NCI-H2196 treated with DMSO at 0.1 percent for 48 hours (cell line): ENCODE measurements around the gene LRRN4.
"Not testable (repeated sequence)": the region's sequence is repeated elsewhere in the genome, so short reads cannot be mapped to it uniquely, and the experiment has no call there.

Experiments used
- DNase-seq: peaks from one replicate; lab custom pipeline; 2025; ENCODE audit not compliant: unreplicated experiment; lab: John Stamatoyannopoulos, UW

LRRN4 gene

DNA sequence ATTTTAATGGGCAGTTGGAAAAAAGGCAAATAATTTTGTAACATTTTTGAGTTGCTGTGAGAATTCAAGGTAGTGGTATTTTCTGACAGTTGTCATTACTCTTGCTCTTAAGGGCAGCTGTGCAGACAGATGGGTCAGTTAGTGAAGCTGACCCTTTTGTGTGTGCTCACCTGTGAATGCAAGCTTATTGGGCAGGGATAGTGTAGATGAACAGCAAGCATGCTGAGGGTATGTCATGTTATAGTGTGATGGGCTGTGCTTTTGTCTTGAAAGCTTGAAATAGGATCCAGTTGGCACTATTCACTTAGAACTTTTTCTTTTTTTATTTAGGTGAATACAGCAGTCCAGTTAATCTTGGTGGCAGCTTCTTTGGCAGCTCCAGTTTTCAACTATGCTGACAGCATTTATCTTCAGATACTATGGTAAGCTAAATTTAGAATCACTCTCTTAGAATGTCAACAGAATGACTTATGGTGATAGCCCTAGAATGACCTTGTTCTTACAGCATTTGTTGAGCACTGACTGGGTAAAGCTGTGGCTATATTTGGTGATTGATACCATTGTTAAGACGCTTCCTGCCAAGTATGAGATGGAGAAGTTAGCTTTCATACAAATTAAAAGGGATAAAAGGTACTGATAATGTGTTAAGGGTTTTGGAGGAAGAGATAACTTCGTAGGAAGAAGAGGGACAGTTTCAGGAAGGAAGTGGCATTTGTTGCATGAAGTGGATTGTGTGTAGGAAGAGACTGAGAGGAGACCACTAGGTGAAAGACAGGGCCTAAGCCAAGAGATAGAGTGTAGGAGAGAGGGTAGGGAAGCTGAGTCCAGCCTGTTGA, 19.5 kb downstream of the LRRN4 start:
- no peak for DNase-seq

DNA sequence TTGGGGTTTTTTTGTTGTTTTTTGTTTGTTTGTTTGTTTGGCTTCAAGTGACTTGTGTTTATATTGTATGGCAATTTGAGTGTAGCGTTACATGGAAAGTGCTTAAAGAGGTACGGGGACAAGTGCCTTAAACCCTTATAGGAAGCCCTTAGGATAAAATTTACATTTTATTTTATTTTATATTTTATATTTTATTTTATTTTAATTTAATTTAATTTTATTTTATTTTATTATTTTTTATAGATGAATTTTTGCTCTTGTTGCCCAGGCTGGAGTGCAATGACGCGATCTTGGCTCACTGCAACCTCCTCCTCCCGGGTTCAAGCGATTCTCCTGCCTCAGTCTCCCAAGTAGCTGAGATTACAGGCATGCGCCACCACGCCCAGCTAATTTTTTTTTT, 21.0 kb downstream of the LRRN4 start:
- DNase-seq = not testable (repeated sequence)

DNA sequence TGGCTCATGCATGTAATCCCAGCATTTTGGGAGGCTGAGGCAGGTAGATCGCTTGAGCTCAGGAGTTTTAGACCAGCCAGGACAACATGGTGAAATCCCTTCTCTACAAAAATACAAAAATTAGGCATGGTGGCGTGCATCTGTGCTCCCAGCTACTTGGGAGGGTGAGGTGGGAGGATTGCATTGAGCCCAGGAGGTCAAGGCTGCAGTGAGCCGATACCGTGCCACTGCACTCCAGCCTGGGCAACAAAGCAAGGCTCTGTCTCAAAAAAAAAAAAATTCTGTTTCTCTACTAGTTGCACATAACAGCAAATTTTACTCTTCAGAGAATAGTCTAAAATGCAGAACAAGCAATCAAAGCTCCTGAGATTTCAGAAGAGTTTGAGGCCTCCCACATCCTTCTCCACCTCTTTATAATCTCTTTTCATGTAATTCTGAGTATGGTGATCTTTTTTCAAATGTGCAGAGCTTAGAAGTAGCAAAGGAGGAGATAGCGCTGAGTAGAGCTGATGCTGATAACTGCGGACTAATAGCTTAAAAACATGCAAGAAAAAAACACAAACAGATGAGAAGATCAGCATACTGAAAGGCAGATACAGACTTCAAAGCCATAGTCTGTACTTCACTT, 23.3 kb downstream of the LRRN4 start:
- DNase-seq = no peak

DNA sequence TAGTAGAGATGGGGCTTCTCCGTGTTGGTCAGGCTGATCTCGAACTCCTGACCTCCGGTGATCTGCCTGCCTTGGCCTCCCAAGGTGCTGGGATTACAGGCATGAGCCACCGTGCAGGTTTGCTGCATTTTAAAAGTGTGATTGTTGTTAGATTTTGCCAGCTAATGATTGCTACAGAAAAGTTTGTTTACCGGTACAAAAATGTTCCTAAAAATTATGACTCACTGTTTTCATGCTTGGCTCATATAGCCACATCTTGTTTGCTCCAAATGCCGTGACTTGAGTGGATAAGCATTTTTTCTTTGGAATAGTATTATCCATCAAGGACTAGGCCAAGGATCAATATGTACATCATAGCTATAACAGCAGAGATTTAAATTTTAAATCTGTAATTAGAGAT, 24.3 kb downstream of the LRRN4 start:
- no peak for DNase-seq

DNA sequence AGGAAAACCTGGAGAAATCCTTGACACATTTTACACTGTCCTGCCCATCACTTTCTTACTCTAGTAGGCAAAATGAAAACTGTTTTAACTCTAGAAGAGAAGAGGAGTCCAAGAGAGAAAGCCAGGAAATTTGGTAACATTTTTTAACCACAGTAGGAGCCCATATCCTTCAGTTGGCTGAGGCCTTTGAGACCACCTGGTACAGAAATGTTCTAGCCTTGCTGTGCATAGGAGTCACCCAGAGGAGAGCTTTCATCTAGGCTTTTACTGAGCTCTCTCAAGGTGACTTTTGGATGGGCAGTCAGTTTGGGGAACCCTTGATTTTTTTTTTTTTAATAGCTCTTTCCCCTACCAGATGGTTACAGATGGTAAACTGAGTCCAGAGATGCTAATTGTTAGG, 25.0 kb downstream of the LRRN4 start:
- DNase-seq = no peak

DNA sequence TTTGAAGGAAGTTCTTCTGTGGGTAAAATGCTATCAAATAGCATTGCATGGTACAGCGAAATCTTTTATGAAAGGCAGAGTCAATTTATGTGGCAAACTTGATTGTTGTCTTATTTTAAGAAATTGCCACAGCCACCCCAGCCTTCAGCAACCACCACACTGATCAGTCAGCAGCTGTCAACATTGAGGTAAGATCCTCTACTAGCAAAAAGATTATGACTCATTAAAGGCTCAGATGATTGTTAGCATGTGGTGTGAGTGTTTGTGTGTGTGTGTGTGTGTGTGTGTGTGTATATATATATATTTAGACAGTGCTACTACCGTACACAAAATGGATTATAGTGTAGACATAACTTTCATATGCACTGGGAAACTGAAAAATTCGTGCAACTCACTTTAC, 27.8 kb downstream of the LRRN4 start:
- DNase-seq = no peak

DNA sequence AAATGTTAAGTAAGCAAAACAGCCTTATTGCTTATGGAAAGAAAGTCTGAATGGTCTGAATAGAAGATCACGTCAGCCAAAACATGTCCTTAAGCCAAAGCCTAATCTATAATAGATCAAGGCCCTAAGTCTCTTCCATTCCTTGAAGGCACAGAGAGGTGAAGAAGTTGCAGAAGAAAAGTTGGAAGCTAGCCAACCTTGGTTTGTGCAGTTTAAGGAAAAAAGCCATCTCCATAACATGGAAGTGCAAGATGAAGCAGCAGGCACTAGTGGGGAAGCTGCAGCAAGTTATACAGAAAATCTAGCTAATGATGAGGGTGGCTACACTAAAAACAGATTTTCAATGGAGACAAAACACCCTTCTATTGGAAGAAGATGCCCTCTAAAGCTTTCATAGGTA, 29.1 kb downstream of the LRRN4 start:
- no peak for DNase-seq

DNA sequence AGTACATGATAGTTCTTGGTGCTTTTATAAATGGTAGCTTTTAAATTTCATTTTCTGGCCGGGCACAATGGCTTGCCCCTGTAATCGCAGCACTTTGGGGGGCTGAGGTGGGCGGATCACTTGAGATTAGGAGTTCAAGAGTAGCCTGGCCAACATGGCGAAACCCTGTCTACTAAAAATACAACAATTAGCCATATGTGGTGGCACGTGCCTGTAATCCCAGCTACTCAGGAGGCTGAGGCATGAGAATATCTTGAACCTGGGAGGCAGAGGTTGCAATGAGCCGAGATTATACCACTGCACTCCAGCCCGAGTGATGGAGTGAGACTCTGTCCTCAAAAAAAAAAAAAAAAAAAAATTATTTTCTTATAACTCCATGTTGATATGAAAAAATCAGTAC, 36.0 kb downstream of the LRRN4 start:
- no peak for DNase-seq

DNA sequence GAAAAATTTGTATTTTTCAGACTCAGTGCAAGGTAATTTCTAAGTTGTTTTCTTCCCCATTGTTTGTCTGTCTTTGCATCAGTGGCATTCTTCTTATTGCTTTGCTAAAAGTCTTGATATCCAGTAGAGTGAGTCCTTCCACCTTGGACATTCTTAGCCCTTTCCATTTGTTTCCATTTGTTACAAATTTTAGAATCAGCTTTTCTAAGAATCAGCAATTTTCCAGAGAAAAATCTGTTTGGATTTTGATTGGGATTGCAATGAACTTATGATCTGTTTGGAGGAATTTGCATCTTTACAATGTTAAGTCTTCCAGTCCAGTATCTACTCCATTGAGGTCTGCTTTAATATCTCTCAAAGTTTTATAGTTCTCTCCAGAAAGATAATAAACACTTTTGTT, 36.4 kb downstream of the LRRN4 start:
- no peak for DNase-seq

DNA sequence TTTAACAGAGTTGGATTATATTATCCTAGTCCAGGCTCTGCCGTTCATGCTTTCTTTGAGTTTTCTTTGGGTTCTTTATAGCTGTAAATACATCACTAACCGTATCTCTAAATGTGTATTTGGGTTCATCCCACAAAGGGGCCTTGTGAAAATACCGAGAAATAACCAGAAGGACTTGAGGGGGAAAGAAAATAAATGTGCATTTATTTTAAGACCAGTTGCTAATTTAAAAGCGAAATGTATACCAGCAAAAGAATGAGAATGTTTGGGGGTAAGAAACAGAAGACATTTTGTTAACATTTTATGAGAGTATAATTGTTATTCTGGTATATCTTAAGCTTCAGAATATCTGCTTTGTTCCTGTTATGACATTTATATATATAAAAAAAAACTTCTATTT, 38.9 kb downstream of the LRRN4 start:
- DNase-seq = no peak

DNA sequence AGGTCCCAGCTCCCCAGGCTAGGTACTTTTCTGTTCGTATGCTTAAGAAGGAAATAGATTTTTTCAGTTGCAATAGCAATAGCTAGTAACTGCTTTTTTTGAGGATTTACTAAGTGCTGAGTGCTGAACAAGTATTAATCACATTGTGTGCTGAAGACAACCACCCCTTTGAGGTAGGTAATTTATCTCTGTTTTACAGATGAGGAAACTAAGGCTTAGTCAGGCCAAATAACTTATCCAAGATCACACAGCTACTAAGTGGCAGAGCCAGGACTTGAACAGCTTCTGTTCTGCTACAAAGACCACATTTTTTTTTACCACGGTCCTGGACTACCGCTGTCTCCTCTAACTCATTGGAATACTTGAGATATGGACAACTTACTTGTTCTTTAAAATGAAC, 39.8 kb downstream of the LRRN4 start:
- no peak for DNase-seq

DNA sequence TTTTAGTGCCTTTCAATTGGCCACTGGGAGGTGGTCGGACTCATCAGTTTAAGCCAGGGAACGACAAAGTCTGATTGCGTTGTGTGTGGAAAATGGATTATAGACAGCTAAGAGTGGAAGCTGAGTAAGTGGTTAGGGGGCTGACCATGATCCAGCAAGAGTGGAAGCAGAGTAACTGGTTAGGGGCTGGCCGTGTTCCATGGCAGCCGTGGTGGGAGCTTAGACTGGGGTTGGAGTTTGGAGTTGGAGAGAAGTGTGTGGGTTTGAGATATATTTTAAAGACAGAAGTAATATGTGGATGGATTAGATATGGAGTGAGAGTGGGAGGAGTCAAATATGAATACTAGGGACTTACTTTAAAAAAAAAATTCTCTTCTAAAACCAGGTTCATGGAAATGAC, 41.7 kb downstream of the LRRN4 start:
- no peak for DNase-seq

DNA sequence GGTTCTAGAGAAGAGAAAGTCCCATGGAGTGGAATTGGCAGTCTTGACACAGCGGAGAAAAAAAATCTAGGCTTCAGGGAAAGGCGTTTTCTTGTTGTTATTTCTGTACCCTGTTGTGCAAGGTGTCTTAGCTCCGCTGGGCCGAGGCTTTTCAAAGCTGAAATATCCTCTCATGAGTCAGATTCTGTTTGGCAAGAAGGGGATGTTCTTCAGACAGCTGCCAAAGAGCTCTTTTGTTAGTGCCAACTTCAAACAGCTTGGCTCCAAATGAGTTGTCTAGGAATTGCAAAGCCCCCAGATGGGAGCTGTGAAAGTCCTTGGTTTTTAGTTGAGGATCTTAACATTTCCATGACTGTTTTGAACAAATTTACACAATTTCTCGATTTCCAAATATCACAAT, 45.6 kb downstream of the LRRN4 start:
- no peak for DNase-seq

DNA sequence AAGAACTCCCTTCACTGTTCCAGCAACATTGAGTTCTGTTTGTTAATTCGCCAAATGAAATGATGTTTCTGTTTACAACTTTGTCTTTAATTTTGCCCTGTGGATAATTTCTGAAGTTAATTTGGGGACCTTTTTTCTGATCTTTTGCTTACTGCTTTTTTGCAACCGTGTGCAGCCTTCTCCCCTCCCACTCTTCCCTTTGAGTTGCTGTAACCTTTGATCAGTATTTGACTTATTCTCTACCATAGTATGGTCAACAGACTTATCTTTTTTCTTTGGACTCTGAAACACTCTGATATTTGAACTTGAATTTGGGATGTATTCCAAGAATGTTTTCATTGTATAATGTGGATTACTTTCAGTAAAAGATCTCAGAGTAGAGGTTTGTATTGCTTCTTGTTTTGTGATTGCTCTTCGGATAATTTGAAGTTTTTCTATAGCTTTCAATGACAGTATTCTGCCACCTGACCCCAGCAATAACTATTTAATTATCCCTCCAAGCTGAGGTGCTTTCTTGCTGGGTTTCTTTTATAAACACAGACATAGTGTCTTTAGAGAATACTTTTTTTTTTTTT, 46.2 kb downstream of the LRRN4 start:
- DNase-seq = no peak

DNA sequence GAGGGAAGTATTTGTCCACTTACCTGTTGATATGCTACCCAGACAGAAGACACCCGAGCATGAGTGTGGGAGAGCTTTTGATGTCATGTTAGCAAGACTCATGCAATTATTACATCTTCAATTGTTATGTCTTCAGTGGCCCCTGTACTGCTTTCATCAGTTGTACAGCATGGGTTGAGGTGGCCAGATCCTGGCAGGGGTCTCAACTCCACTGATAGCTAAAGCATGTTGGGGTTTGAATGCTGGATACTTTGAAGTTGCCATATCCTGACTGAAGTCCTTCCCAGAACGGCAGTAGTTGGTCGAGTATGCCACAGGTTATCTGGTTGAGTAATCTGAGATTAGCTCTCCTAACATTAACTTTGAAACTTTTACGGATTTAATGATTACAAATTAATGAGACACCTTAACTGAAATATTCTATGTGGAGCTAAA, 46.7 kb downstream of the LRRN4 start:
- no peak for DNase-seq

DNA sequence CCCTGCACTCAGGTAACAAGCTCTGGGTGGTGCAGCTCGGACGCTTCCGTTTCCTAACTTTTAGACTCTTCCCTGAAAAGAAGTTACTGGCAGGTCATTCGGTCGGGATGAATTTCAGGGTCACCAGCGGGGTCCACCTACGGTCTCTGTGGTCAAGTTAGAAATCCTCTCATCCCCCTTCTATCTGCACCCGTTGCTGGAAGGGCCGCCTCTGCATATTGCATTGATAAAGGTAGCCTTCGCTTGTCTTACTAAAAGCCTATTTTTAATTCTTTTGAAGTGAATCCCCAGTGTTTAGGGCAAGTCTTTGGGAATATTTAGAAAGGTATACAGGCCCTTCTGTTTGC, 47.3 kb downstream of the LRRN4 start:
- DNase-seq = no peak

DNA sequence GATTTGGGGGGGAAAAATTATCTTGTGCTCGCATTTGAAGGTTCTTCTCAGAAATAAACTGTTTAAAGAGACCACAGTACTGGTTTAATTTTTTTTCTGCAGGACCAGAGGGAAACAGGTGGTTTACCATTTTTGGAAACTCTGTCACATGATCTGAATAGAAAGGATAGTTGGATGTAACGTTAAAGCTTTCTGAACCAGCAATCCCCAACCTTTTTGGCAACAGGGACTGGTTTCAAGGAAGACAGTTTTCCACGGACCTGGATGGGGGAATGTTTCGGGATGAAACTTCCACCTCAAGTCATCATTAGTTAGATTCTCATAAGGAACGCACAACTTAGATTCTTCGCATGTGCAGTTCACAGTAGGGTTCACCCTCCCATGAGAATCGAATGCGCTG, 53.0 kb downstream of the LRRN4 start:
- no peak for DNase-seq

DNA sequence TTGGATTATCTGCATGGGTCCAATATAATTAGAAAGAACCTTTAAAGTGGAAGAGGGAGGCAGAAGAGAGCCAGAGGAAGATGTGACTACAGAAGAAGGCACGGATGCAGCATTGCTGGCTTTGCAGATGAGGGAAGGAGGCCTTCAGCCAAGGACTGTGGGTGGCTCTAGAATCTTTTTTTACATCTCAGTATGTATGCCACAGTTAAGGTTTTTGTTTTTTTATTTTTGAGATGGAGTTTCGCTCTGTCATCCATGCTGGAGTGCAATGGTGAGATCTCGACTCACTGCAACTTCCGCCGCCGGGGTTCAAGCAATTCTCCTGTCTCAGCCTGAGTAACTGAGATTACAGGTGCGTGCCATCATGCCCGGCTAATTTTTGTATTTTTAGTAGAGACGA, 54.1 kb downstream of the LRRN4 start:
- DNase-seq = no peak

DNA sequence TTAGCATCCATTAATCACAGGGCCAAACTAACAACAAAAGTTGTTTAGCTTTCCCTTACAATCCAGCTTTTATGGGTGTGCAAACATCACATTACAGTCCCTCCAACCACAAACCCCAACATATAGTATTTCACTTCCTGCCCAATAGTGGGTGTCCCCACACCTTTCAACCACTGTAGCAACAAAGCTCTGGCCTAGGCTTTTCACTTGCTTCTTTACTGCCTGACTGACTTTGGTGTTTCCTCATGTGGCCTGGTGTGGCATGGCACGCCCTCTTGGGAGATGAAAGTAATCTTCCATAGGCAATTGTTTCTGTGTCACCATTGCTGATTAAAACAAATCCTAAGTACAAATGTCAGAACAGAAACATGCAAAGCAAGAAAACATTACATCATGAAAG, 57.1 kb downstream of the LRRN4 start:
- DNase-seq = peak; percentile 7

DNA sequence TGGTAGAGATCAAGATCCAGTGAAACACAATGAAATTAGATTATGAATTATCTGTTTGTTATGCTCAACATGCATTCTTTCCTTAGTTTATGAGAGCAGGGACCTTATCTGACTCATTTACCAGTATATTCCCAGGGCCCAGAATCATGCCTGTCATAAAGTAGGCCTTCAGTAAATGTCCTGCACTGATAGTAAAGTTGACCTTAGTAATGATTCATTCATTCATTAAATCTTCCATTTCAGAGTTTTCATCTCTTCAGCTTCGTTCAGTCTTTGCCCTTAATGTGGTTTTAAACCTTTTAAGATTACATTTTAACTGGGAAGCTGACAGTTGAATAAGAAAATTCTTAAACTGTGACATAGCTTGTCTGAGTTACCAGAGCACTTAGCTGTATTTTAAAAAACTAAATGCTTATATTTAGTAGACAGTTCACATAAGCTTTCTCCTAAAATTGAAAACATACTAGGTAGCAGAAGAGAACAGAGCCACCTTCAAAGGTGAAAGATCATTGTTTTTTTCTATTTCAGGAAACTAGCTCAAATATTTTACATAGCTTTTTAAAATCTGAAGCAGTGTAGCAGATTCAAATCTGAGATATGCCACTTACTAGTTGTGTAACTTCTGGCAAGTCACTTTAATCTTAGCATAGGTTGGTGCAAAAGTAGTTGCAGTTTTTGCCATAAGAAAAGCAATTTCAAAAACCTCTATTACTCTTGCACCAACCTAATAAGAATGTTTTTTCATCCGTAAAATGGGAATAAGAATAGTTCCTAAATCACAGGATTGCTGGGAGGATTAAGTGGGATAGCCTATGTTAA, 62.0 kb downstream of the LRRN4 start:
- no peak for DNase-seq

DNA sequence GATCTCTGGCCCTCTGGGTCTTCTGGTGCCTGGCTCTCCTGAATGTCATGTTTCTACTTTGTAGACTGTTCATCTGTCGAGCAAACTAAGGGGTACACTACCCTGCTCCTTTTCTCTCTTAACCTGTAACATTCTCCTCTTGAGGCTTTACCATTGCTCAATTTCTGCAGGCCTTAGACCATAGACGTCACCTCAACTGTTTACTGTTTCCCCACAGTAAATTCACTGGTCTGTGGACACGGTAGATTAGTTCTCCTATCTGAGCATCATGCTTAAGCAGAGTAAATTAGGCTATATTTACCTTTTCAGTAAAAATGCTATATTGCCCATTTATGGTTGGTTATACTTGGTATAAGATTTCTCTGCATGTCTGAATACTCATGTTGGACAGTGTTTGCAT, 62.9 kb downstream of the LRRN4 start:
- no peak for DNase-seq
